Smooth muscle cell of bladder (primary cell): Measurements from ENCODE around the gene SPIRE2. TPM values are rescaled to one million over a fixed set of nuclear protein-coding genes. Genes with fewer than 3 reads are reported as not detected.

Experiments
- total RNA-seq: library from RNA; depleted of rRNA; stranded (reverse); fragments of >200 nt; gene quantifications from 2 replicates; pipeline ENCODE4 v1.2.3, GENCODE V29; 2014

The SPIRE2 gene
- total RNA-seq = 0.55 and 1.00 TPM in 2 replicates

DNA sequence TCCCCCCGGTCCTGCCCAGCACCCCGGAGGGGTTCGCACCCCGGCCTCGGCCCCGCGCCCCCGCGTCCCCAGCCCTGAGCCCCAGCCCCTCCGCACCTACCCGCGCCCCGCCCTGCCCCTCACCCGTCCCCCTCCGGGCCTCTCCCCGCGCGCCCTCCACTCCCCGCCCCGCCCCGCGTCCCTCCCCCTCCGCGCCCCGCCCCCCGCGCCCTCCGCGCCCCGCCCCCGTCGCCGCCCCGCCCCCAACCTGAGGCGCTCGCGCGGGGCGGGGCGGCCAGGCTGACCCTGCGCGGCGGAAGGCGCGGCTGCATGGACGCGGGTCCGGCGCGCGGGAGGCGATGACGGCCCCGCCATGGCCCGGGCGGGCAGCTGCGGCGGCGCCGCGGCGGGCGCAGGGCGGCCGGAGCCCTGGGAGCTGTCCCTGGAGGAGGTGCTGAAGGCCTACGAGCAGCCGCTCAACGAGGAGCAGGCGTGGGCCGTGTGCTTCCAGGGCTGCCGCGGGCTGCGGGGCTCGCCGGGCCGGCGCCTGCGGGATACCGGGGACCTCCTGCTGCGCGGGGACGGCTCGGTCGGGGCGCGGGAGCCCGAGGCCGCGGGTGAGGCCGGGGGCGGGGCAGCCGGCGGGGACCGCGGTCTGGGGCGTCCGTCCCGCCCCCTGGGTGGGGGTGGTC, at the start of gene SPIRE2:
TSS of gene SPIRE2 (plus strand) at position 277 of the 671 bp plus-strand sequence. CDS start at position 353, 76 bp downstream.

DNA sequence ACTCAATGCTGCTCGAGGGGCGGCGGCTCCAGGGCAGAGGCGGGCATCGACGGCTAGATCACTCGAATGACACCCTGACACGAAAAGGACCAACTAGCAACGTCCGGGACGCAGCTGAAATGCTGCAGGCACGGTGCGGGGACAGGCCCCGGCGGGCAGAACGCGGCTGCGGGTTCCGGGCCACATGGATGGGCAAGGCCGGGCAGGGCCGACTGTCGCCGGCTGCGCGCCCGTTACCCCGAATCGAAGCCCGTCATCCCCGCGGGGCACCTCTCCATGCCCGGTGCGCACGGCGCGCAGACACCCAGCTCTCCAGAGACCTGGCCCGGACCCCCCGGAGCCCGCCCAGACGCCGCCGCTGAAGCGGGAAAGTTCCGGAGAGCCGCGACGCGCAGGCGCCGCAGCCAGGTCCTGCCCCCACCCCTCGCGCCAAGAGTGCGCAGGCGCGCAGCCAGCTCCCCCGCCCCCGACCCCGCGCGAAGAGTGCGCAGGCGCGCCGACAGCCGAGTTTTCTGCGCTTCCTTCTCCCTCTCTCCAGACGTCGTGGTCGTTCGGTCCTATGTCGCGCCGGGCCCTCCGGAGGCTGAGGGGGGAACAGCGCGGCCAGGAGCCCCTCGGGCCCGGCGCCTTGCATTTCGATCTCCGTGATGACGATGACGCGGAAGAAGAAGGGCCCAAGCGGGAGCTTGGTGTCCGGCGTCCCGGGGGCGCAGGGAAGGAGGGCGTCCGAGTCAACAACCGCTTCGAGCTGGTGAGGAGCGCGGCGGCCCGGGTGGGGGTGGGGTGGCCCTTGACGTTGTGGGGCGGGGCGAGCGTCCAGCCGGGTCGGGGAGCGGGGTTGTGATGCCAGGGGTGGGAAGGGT, 45.1 kb downstream of the SPIRE2 start, which contains the start of gene TCF25:
TSS of gene TCF25 (plus strand) at position 484 of the 863 bp plus-strand sequence. CDS start at position 560, 76 bp downstream.

GRCh38 chr16:89918453-89919347, 90.4 kb downstream of the SPIRE2 start, which contains the start of gene MC1R:
Gene MC1R (plus strand): TSS chr16:89918862. CDS start chr16:89919259, 397 bp downstream.

Other genes with a start within 250 kb of the SPIRE2 start
- gene DPEP1, start 214.8 kb upstream of the SPIRE2 start, total RNA-seq = 0.14 and 0.65 TPM in 2 replicates
- gene CHMP1A, start 170.8 kb upstream of the SPIRE2 start, total RNA-seq = 72.0 and 82.3 TPM in 2 replicates
- 1.3 and 2.6 TPM in 2 replicates for gene SPATA33, start 170.6 kb upstream of the SPIRE2 start, total RNA-seq
- 25.6 and 29.5 TPM in 2 replicates for gene CDK10, start 141.8 kb upstream of the SPIRE2 start, total RNA-seq
- gene SPATA2L, start 126.8 kb upstream of the SPIRE2 start, total RNA-seq = 6.7 and 6.8 TPM in 2 replicates
- 7.1 TPM in 2 replicates for gene VPS9D1, start 107.6 kb upstream of the SPIRE2 start, total RNA-seq
- 8.2 and 12.5 TPM in 2 replicates for gene ZNF276, start 106.9 kb upstream of the SPIRE2 start, total RNA-seq
- 2.0 and 2.2 TPM in 2 replicates for gene FANCA, start 11.8 kb upstream of the SPIRE2 start, total RNA-seq
- 209 and 238 TPM in 2 replicates for gene TCF25, start 45.1 kb downstream of the SPIRE2 start, total RNA-seq
- 3.6 and 4.3 TPM in 2 replicates for gene MC1R, start 90.4 kb downstream of the SPIRE2 start, total RNA-seq
- gene TUBB3, start 94.9 kb downstream of the SPIRE2 start, total RNA-seq = 128 and 149 TPM in 2 replicates
- gene DEF8, start 120.3 kb downstream of the SPIRE2 start, total RNA-seq = 85.5 and 94.7 TPM in 2 replicates
- gene DBNDD1, start 191.0 kb downstream of the SPIRE2 start, total RNA-seq = 0.65 and 0.71 TPM in 2 replicates
- under 0.01 TPM in 1 of 2 replicates, not detected in the other for gene PRDM7, start 248.9 kb downstream of the SPIRE2 start, total RNA-seq